K562 (cell line): ENCODE measurements around the gene BBLN. TPM values are rescaled to one million over a fixed set of nuclear protein-coding genes. Genes with fewer than 3 reads are reported as not detected.

Experiments
- CCAR2 ChIP-seq: fragments of 200-400 bp; formaldehyde crosslinking; IDR thresholded peaks from 2 replicates; pipeline ENCODE4 v1.6.1; 2017; ENCODE audit warnings: mild to moderate bottlenecking, low read depth, low read length
- GATAD2B ChIP-seq: fragments of 450-650 bp; IDR thresholded peaks from 2 replicates; pipeline ENCODE4 v1.6.1; 2017; ENCODE audit warnings: mild to moderate bottlenecking, borderline replicate concordance
- HBP1 ChIP-seq: fragments of 450-650 bp; formaldehyde crosslinking; IDR thresholded peaks from 2 replicates; pipeline ENCODE4 v1.4.0; 2022; ENCODE audit warnings: missing genetic modification characterization
- HDAC8 ChIP-seq: fragments of 450-650 bp; IDR thresholded peaks from 2 replicates; pipeline ENCODE4 v1.6.1; 2016; ENCODE audit warnings: mild to moderate bottlenecking, missing genetic modification characterization, moderate library complexity, missing compliant biosample characterization
- HNRNPL ChIP-seq: fragments of 200-400 bp; formaldehyde crosslinking; IDR thresholded peaks from 2 replicates; pipeline ENCODE4 v1.6.1; 2017; ENCODE audit warnings: low read depth, mild to moderate bottlenecking, low read length
- MTA3 ChIP-seq: fragments of 450-650 bp; formaldehyde crosslinking; IDR thresholded peaks from 2 replicates; pipeline ENCODE4 v1.6.1; 2017; ENCODE audit warnings: mild to moderate bottlenecking, borderline replicate concordance
- PHF8 ChIP-seq: fragments of 200-600 bp; sonication (generic); IDR thresholded peaks from 2 replicates; pipeline ENCODE4 v1.6.1; 2012; ENCODE audit warnings: mixed run types, mild to moderate bottlenecking, inconsistent platforms, low read length, moderate library complexity, borderline replicate concordance
- SAP30 ChIP-seq: fragments of 200-600 bp; sonication (generic); IDR thresholded peaks from 2 replicates; pipeline ENCODE4 v1.6.1; 2012; ENCODE audit warnings: borderline replicate concordance, low read depth, mild to moderate bottlenecking, moderate library complexity, low read length, control low read depth, inconsistent platforms; ENCODE audit not compliant: insufficient read depth, poor library complexity, severe bottlenecking
- STAT6 ChIP-seq: sonication (generic); formaldehyde crosslinking; IDR thresholded peaks from 2 replicates; pipeline ENCODE4 v1.8.1; 2023; ENCODE audit warnings: mild to moderate bottlenecking, missing genetic modification reagents
- TCF7L2 ChIP-seq: fragments of 150-350 bp; IDR thresholded peaks from 2 replicates; pipeline ENCODE4 v1.6.1; 2016; ENCODE audit warnings: low read depth, mild to moderate bottlenecking, low read length, moderate library complexity
- USF2 ChIP-seq: sonication (generic); formaldehyde crosslinking; IDR thresholded peaks from 2 replicates; pipeline ENCODE4 v1.5.0; 2020; ENCODE audit warnings: missing genetic modification reagents
- ZNF431 ChIP-seq: sonication (generic); formaldehyde crosslinking; IDR thresholded peaks from 2 replicates; pipeline ENCODE4 v1.8.0; 2022; ENCODE audit warnings: mild to moderate bottlenecking, missing genetic modification reagents
- ZNF785 ChIP-seq: fragments of 250-450 bp; sonication (Bioruptor Pico); IDR thresholded peaks from 2 replicates; pipeline ENCODE4 v1.4.0; 2020; ENCODE audit warnings: mild to moderate bottlenecking
- polyA plus RNA-seq, 8 experiments: library from polyadenylated mRNA; depleted of rRNA in 4 of 8; stranded (reverse) in 5 of 8; unstranded in 3 of 8; fragments of >200 nt; fragmentation: Nextera tagmentation in 2 of 8; fragmentation: Illumina TruSeq in 1 of 8; extraction: Ambion mirVana in 2 of 8; extraction: Trizol in 1 of 8; gene quantifications; 2 replicates each; pipeline versions ENCODE4 v1.2.1 to v1.2.3, GENCODE V29; 2011 to 2014; ENCODE audit warnings: inconsistent platforms in 1 of 8, missing spikeins in 1 of 8
- total RNA-seq, 7 experiments: library from RNA; depleted of rRNA in 6 of 7; stranded (reverse); fragments of >200 nt in 6 of 7; fragmentation: Illumina TruSeq in 2 of 7; extraction: Trizol in 2 of 7; gene quantifications; 2 replicates each; pipeline versions ENCODE4 v1.2.1 to v1.2.3, GENCODE V29; 2011 to 2021; ENCODE audit warnings: low replicate concordance in 1 of 7
- TF ChIP-seq, protein P1 (sequence below): fragments of 250-450 bp; sonication (Bioruptor Pico); IDR thresholded peaks from 2 replicates; pipeline ENCODE4 v1.4.0; 2020; ENCODE audit warnings: mild to moderate bottlenecking, moderate library complexity
- TF ChIP-seq, protein P2 (sequence below): IDR thresholded peaks from 3 replicates; pipeline ENCODE4 v1.6.1; 2011; ENCODE audit warnings: borderline replicate concordance, mild to moderate bottlenecking, moderate library complexity; ENCODE audit not compliant: insufficient read length; ENCODE audit errors: extremely low read depth
- TF ChIP-seq, protein P3 (sequence below): sonication (generic); formaldehyde crosslinking; IDR thresholded peaks from 2 replicates; pipeline ENCODE4 v1.8.1; 2022; ENCODE audit warnings: missing genetic modification reagents

BBLN gene
- total and polyA plus RNA-seq, 9 of the 15 experiments (the other 6 are each of a cell fraction or from before 2014, with no cell fraction given) = 4.2 to 331 (median 87.1) TPM

- TF ChIP-seq, protein P1, sequence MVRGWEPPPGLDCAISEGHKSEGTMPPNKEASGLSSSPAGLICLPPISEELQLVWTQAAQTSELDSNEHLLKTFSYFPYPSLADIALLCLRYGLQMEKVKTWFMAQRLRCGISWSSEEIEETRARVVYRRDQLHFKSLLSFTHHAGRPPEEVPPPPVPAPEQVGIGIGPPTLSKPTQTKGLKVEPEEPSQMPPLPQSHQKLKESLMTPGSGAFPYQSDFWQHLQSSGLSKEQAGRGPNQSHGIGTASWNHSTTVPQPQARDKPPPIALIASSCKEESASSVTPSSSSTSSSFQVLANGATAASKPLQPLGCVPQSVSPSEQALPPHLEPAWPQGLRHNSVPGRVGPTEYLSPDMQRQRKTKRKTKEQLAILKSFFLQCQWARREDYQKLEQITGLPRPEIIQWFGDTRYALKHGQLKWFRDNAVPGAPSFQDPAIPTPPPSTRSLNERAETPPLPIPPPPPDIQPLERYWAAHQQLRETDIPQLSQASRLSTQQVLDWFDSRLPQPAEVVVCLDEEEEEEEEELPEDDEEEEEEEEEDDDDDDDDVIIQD = 0 out of 2 replicates have a peak, but pooled peaks have one; percentile 49
- TF ChIP-seq TCF7L2 (0 out of 2 replicates have a peak, but pooled peaks have one; percentile 14), GATAD2B (peak; percentile 92), HDAC8 (tag) (no peak), HNRNPL (peak; percentile 74), ZNF431 (CRISPR knock-in tag) (0 out of 2 replicates have a peak, but pooled peaks have one; percentile 3), USF2 (CRISPR knock-in tag) (no peak), STAT6 (CRISPR knock-in tag) (peak; percentile 90), HBP1 (no peak), SAP30 (peak; percentile 63), CCAR2 (no peak), MTA3 (peak; percentile 63), PHF8 (peak; percentile 42; the same call in 1 of the 2 replicates), ZNF785 (no peak)
- TF ChIP-seq, protein P2, sequence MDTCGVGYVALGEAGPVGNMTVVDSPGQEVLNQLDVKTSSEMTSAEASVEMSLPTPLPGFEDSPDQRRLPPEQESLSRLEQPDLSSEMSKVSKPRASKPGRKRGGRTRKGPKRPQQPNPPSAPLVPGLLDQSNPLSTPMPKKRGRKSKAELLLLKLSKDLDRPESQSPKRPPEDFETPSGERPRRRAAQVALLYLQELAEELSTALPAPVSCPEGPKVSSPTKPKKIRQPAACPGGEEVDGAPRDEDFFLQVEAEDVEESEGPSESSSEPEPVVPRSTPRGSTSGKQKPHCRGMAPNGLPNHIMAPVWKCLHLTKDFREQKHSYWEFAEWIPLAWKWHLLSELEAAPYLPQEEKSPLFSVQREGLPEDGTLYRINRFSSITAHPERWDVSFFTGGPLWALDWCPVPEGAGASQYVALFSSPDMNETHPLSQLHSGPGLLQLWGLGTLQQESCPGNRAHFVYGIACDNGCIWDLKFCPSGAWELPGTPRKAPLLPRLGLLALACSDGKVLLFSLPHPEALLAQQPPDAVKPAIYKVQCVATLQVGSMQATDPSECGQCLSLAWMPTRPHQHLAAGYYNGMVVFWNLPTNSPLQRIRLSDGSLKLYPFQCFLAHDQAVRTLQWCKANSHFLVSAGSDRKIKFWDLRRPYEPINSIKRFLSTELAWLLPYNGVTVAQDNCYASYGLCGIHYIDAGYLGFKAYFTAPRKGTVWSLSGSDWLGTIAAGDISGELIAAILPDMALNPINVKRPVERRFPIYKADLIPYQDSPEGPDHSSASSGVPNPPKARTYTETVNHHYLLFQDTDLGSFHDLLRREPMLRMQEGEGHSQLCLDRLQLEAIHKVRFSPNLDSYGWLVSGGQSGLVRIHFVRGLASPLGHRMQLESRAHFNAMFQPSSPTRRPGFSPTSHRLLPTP = no peak
- TF ChIP-seq, protein P3, sequence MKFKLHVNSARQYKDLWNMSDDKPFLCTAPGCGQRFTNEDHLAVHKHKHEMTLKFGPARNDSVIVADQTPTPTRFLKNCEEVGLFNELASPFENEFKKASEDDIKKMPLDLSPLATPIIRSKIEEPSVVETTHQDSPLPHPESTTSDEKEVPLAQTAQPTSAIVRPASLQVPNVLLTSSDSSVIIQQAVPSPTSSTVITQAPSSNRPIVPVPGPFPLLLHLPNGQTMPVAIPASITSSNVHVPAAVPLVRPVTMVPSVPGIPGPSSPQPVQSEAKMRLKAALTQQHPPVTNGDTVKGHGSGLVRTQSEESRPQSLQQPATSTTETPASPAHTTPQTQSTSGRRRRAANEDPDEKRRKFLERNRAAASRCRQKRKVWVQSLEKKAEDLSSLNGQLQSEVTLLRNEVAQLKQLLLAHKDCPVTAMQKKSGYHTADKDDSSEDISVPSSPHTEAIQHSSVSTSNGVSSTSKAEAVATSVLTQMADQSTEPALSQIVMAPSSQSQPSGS (CRISPR knock-in tag) = no peak
Measured at GRCh38 chr9:128127568-128127989, 32.5 kb upstream of the BBLN start, which contains the start of gene PTGES2 (continued).
